ENCODE results near the gene KCNC3.
A peak's percentile ranks its signal among the peaks of the same experiment; 100 is the strongest.
"Not testable (repeated sequence)": the region's sequence is repeated elsewhere in the genome, so short reads cannot be mapped to it uniquely, and the experiment has no call there.

The KCNC3 gene

GRCh38 chr19:50356691-50357177, 27.6 kb upstream of the KCNC3 start:
- DNase-seq (ENCODE audit: insufficient read length, low spot score) (no peak), FAIRE-seq (no peak)

GRCh38 chr19:50353487-50353880, 24.3 kb upstream of the KCNC3 start:
- not testable (repeated sequence) for FAIRE-seq; DNase-seq (ENCODE audit: insufficient read length, low spot score)

- FAIRE-seq: no peak
- DNase-seq (ENCODE audit: insufficient read length, low spot score): no peak
Observed at GRCh38 chr19:50352242-50352641, 23.1 kb upstream of the KCNC3 start.

GRCh38 chr19:50349277-50350057, 20.3 kb upstream of the KCNC3 start:
- FAIRE-seq: no peak

GRCh38 chr19:50347089-50347581, 18.0 kb upstream of the KCNC3 start:
- FAIRE-seq: peak; percentile 91
- DNase-seq (ENCODE audit: insufficient read length, low spot score): not testable (repeated sequence)

More at GRCh38 chr19:50349277-50350057, 20.3 kb upstream of the KCNC3 start:
- no peak for DNase-seq (ENCODE audit: insufficient read length, low spot score)

- DNase-seq (ENCODE audit: insufficient read length, low spot score) (no peak), FAIRE-seq (peak; percentile 97)
Observed at GRCh38 chr19:50344661-50345318, 15.6 kb upstream of the KCNC3 start.

- peak; percentile 86 for FAIRE-seq
Observed at GRCh38 chr19:50341091-50341564, 12.0 kb upstream of the KCNC3 start.

GRCh38 chr19:50340331-50340730, 11.2 kb upstream of the KCNC3 start:
- no peak for FAIRE-seq

More at GRCh38 chr19:50341091-50341564, 12.0 kb upstream of the KCNC3 start:
- DNase-seq (ENCODE audit: insufficient read length, low spot score): no peak

GRCh38 chr19:50337031-50337430, 7.9 kb upstream of the KCNC3 start:
- DNase-seq (ENCODE audit: insufficient read length, low spot score); FAIRE-seq: not testable (repeated sequence)

More at GRCh38 chr19:50340331-50340730, 11.2 kb upstream of the KCNC3 start:
- no peak for DNase-seq (ENCODE audit: insufficient read length, low spot score)

- FAIRE-seq (no peak), DNase-seq (ENCODE audit: insufficient read length, low spot score) (no peak)
Observed at GRCh38 chr19:50334741-50335421, 5.7 kb upstream of the KCNC3 start.

GRCh38 chr19:50333737-50334617, 4.8 kb upstream of the KCNC3 start:
- peak; percentile 76 for FAIRE-seq

GRCh38 chr19:50333235-50333736, 4.1 kb upstream of the KCNC3 start:
- FAIRE-seq (no peak), DNase-seq (ENCODE audit: insufficient read length, low spot score) (peak; percentile 73)

More at GRCh38 chr19:50333737-50334617, 4.8 kb upstream of the KCNC3 start:
- DNase-seq (ENCODE audit: insufficient read length, low spot score): no peak

GRCh38 chr19:50332244-50333038, 3.3 kb upstream of the KCNC3 start:
- no peak for DNase-seq (ENCODE audit: insufficient read length, low spot score)
- FAIRE-seq: no peak

GRCh38 chr19:50331994-50332243, 2.7 kb upstream of the KCNC3 start:
- FAIRE-seq (no peak), DNase-seq (ENCODE audit: insufficient read length, low spot score) (no peak)

GRCh38 chr19:50331221-50331993, 2.2 kb upstream of the KCNC3 start:
- FAIRE-seq (no peak), DNase-seq (ENCODE audit: insufficient read length, low spot score) (no peak)

GRCh38 chr19:50330365-50331078, 1.3 kb upstream of the KCNC3 start:
- FAIRE-seq (no peak), DNase-seq (ENCODE audit: insufficient read length, low spot score) (no peak)

GRCh38 chr19:50329926-50330294, 733 bp upstream of the KCNC3 start:
- not testable (repeated sequence) for FAIRE-seq; DNase-seq (ENCODE audit: insufficient read length, low spot score)

GRCh38 chr19:50328873-50329145, 368 bp downstream of the KCNC3 start:
- FAIRE-seq (no peak), DNase-seq (ENCODE audit: insufficient read length, low spot score) (no peak)

All from GM19239 (cell line).